MG63 (cell line): ENCODE measurements around the gene MISP. TPM values are rescaled to one million over a fixed set of nuclear protein-coding genes. Genes with fewer than 3 reads are reported as not detected.
"Not testable (repeated sequence)": the region's sequence is repeated elsewhere in the genome, so short reads cannot be mapped to it uniquely, and the experiment has no call there.

Experiments used
- DNase-seq: peaks from one replicate; pipeline ENCODE4 v3.0.0-alpha.2; 2020
- H3K27me3 ChIP-seq: fragments of 250-450 bp; sonication (Bioruptor Pico); 2 replicates; pipeline ENCODE4 v1.5.1; 2020; ENCODE audit warnings: mild to moderate bottlenecking, moderate library complexity
- H3K36me3 ChIP-seq: fragments of 250-450 bp; sonication (Bioruptor Pico); 2 replicates; pipeline ENCODE4 v1.5.1; 2020; ENCODE audit warnings: mild to moderate bottlenecking, moderate library complexity
- H3K4me3 ChIP-seq: fragments of 250-450 bp; sonication (Bioruptor Pico); 2 replicates; pipeline ENCODE4 v1.5.1; 2020; ENCODE audit warnings: mild to moderate bottlenecking, moderate library complexity
- H3K9me3 ChIP-seq: fragments of 250-450 bp; sonication (Bioruptor Pico); 2 replicates; pipeline ENCODE4 v1.5.1; 2020; ENCODE audit warnings: mild to moderate bottlenecking, moderate library complexity
- total RNA-seq: library from RNA; depleted of rRNA; stranded (reverse); fragments of >200 nt; shearing (Covaris generic); gene quantifications from 2 replicates; pipeline ENCODE4 v1.2.3, GENCODE V29; 2014; ENCODE audit warnings: low replicate concordance; rRNA removed

The MISP gene, protein sequence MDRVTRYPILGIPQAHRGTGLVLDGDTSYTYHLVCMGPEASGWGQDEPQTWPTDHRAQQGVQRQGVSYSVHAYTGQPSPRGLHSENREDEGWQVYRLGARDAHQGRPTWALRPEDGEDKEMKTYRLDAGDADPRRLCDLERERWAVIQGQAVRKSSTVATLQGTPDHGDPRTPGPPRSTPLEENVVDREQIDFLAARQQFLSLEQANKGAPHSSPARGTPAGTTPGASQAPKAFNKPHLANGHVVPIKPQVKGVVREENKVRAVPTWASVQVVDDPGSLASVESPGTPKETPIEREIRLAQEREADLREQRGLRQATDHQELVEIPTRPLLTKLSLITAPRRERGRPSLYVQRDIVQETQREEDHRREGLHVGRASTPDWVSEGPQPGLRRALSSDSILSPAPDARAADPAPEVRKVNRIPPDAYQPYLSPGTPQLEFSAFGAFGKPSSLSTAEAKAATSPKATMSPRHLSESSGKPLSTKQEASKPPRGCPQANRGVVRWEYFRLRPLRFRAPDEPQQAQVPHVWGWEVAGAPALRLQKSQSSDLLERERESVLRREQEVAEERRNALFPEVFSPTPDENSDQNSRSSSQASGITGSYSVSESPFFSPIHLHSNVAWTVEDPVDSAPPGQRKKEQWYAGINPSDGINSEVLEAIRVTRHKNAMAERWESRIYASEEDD
- total RNA-seq: not detected in 2 replicates

DNA sequence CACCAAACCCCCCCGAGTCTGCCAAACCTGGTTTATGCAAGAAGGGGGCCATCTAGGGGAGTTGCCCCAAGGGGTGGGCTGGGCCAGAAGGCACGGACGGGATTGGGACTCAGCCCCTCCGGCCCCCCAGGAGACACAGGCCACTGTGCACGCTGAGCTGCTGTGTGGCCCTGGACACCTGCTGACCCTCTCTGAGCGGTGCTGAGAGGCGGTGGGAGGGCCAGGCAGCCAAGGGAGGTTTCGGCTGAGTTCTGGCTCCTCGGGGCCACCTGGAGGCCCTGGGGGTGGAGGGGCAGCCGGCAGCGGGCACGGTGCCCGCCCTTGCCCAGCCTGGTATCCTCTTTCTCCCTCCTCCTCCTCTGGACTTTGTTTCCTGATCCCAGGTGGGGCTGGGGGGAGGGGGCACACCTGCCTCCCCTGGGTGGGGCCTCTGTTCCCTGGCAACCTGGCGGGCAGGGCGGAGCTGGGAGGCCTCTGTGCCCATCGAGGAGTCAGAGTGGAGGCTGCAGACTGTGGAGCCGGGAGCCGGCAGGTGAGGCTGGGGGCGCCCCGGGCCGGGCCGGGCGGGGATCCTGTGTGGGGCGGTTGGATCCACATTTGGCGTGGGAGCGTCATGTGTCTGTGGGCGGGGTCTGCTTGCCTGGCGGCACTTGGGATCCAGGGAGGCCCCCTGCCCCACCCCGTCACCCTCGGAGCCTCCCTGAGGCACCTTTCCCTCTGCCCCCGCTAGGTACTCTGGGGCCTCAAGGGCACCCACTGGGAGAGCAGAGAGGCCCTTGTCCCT, at the start of gene MISP:
Gene MISP, plus strand, starts transcription at position 473 of the 784 bp plus-strand sequence. CDS start 5,835 bp downstream, outside the sequence.
- no peaks in the 10 kb centered on the region for H3K27me3 ChIP-seq
- no peaks in the 10 kb centered on the region for H3K36me3 ChIP-seq
- DNase-seq: no peak
- H3K9me3 ChIP-seq: no peaks in the 10 kb centered on the region
- H3K4me3 ChIP-seq: no peak within 1 kb of the TSS

DNA sequence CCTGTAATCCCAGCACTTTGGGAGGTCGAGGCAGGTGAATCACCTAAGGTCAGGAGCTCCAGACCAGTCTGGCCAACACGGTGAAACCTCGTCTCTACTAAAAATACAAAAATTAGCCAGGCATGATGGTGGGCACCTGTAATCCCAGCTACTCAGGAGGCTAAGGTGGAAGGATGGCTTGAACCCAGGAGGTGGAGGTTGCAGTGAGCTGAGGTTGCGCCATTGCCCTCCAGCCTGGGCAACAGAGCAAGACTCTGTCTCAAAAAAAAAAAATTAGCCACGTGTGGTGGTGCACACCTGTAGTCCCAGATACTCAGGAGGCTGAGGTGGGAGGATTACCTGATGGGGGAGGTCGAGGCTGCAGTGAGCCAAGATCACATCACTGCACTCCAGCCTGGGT, 48.1 kb upstream of the MISP start:
- H3K4me3 ChIP-seq, H3K36me3 ChIP-seq, H3K27me3 ChIP-seq, H3K9me3 ChIP-seq, DNase-seq: not testable (repeated sequence)

DNA sequence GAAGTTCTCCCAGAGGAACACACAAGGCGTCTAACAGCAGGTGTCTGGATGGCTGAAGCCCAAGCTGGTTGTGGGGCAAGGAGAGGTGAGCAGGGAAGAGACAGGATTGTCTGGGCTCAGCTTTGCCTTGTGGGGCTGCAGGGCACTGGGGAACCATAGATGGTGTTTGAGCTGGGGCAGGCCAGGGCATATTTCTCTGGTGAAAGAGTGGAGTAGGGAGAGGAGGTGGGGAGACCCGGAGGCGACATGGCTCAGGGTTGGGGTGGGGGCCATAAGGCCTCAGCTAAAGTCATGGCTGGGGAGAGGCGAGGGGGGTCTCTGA, 47.6 kb upstream of the MISP start:
- DNase-seq: no peak
- H3K4me3 ChIP-seq: no peak overlapping the region

DNA sequence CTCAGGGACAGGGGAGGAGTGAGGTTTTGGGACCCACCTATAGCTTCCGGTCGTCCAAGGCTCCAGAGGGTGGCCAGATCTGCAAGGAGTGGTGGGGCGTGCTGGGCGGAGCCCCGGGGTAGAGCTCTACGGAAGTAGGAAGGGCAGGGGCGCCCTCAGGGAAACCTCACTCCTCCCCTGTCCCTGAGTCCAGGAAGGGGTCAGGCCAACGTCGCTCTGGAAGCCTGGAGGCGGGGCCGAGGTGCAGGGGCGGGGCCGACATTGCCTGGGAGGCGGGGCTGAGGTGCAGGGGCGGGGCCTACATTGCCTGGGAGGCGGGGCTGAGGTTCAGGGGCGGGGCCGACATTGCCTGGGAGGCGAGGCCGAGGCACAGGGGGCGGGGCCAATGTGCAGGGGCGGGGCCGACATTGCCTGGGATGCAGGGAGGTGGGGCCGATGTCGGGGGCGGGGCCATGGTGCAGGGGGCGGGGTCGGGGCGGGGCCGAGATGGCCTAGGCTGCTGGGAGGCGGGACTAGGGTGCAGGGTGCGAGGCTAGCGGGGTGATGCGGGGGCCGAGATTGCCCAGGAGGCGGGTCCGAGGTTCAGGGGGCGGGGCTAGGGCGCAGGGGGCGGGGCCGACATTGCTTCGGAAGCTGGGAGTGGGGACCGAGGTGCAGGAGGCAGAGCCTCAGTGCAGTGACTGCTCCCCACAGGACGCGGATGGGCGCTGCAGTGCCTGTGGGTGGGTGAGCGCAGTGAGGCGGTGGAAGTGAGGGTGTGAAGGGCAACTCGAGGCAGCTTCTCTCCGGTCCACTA, 47.1 kb upstream of the MISP start:
- H3K4me3 ChIP-seq: no peak overlapping the region
- H3K27me3 ChIP-seq: no peaks in the 10 kb centered on the region
- H3K36me3 ChIP-seq: no peaks in the 10 kb centered on the region
- H3K9me3 ChIP-seq: no peaks in the 10 kb centered on the region
- peak; percentile 35 for DNase-seq

More for the DNA sequence above, 47.6 kb upstream of the MISP start:
- Histone ChIP-seq H3K27me3 (no peaks in the 10 kb centered on the region), H3K9me3 (no peaks in the 10 kb centered on the region), H3K36me3 (no peaks in the 10 kb centered on the region)

DNA sequence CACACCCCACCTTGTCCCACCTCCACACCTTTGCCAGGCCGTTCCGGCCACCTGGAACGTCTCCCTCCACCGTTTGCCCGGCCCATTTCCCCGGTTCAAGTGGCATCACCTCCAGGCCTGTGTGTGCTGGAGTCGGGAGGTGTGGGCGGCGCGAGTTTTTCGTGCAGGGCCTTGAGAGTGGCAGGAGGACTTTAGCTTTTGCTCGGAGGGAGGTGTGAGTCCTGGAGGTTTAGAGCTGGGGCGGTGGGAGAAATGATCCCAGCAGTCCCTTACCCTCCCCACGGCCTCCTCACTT, 46.5 kb upstream of the MISP start:
- Histone ChIP-seq H3K9me3 (no peaks in the 10 kb centered on the region), H3K36me3 (no peaks in the 10 kb centered on the region), H3K27me3 (no peaks in the 10 kb centered on the region), H3K4me3 (no peak overlapping the region)
- no peak for DNase-seq

DNA sequence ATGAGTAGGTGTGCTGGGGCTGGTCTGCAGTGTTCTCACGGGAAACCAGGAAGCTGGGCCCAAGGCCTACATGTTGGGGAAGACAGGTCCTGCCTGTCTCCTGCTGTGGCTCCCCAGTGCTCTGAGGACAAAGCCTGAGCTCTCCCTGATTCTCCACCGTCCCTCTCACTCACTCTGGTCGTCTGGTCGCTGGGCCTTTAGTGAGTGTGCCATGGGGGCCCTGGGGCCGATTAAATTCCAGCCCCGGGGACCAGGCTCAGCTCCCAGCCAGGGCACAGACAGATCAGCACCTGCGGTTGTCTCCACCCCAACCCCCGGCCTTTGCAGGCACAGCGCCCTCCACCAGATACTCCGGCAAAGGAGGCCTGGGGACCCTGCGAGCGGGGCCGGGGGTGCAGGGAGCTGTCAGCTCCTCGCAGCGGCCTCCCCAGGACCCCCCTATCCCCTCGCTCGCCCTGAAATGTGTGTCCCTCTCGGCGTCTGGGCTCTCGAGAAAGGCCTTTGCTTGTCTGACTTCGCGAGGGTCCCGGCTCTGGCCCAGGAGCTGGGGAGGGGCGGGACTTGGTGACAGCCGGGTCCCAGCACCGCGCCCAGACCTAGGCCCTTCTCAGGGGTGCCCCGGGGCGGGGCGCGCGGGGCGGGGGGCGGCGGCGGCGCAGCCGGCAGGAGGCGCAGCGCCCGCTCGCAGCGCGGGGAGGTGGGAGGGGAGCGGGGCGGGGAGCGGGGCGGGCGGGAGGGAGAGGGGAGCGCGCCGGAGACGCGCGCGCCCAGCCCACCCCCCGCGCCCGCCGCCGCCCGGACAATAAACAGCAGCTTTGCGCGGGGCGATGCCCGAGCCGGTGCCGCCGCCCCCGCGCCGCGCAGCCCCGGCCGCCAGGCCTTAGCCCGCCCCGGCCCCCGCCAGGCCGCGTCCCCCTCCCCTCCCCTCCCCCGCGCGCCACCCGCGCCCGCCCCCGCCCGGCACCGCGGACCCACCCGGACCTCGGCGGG, 42.5 kb upstream of the MISP start, which contains the start of gene PALM:
Gene PALM, plus strand, starts transcription at position 782 of the 990 bp plus-strand sequence. CDS start 212 bp downstream, outside the sequence.
- Histone ChIP-seq H3K27me3 (no peaks in the 10 kb centered on the region), H3K4me3 (peak within 1 kb of the TSS; percentile 36), H3K9me3 (no peaks in the 10 kb centered on the region), H3K36me3 (no peaks in the 10 kb centered on the region)
- peak; percentile 32 for DNase-seq

DNA sequence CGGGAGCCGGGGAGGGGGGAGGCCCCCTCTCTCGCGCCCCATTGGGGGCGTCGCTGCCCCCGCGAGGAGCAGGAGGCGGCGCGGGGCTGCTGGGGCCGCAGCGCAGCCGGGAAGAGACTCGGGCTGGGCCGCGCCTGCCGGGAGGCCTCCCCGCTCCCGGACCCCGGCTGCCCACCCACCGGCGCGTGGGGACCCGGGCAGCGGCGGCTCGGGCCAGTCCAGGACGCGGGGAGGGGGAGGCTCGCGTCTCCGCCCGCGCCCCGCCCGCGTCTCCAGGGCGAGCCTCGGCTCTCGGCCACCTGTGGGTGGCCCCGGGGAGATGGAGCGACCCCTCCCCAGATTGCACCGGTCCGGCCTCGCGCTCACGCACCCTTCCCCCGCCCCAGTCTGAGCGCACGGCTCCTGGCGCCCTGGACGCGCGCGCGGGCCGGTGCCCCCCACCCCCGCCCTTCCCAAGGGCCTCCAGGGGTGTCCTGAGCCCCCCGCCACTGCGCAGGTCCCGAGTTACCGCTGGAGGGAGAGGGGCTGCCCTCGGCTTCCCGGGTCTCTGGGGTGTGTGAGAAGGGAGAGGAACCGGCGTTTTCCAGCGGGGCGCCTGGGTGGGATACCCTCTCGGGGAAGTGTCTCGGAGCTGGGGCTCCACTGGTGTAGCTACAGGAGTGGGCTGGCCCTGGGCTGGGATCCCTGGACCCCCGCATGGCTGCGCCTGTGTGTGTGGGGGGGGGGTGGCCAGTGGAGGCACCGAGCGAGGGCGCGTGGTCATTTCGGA, 41.5 kb upstream of the MISP start:
- DNase-seq: no peak
- peak overlapping the region; percentile 36 for H3K4me3 ChIP-seq
- no peaks in the 10 kb centered on the region for H3K27me3 ChIP-seq
- no peaks in the 10 kb centered on the region for H3K36me3 ChIP-seq
- no peaks in the 10 kb centered on the region for H3K9me3 ChIP-seq

DNA sequence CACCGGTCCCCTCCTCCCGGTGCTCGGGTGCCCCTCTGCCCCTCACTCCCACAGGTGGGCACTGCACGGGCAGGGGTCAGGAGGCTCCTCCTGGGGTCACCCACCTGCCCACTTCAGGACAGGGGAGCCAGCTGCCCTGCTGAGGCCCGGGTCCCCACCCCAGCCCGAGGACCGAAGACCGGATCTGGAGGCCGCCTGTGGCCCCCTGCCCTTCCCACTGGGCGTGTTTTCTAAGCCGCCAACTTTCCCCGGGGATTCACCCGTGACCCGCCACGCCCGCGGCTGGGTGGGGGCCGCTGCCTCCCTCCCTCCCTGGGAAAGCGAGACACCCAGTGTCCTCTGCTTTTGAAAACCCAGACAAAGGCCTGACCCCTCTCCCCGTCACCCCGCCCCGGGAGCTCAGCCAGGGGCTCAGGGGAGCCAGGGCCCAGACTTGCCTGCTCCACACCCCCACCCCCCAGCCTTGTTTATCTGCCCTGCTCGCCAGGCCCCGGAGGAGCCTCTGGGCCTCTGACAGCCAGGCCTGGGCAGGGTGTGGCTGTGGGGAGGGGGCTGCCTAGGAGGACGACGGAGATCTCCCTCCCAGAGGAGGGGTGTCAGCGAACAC, 40.8 kb upstream of the MISP start:
- Histone ChIP-seq H3K27me3 (no peaks in the 10 kb centered on the region), H3K4me3 (no peak overlapping the region; the same call in 1 of the 2 replicates), H3K9me3 (no peaks in the 10 kb centered on the region), H3K36me3 (no peaks in the 10 kb centered on the region)
- DNase-seq: no peak

DNA sequence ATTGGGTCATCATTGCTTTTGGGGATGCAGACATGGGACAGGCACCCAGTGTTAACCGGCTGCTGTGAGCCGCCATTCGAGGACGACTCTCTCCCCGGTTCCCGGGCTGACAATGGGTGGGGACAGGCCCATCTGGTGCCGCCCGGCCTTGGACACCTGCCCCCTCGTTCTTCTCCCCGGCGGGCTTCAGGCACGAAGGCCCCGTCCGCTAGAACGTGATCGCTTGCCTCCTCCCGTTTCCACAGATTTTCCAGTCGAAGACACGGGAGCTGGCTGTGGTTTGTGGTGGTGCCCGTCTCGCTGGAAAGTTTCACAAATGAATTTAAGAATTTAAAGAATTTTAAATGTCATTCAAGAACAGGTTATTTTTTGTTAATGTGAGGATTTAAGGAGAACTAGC, 40.1 kb upstream of the MISP start:
- Histone ChIP-seq H3K4me3 (no peak overlapping the region), H3K9me3 (no peaks in the 10 kb centered on the region), H3K27me3 (no peaks in the 10 kb centered on the region), H3K36me3 (no peaks in the 10 kb centered on the region)
- no peak for DNase-seq

DNA sequence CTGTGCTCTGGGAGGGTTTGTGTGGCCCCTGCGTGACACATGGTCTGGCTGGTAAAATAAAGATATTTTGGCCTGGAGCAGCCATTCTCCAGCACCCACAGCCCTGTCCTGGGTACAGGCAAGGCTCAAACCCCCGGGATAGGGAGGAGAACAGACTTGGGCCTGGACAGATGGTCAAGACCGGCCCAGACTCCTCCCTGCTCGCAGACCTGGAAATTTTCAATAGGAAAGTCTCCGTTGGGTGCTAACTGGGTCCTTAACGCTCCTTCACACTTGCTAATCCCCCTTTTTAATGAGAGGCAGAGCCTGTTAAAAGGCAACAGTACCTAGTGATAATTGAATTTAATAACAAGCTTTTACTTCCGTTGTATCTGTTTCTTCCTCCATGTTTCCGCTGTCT, 39.7 kb upstream of the MISP start:
- no peaks in the 10 kb centered on the region for H3K27me3 ChIP-seq
- no peak for DNase-seq
- no peaks in the 10 kb centered on the region for H3K9me3 ChIP-seq
- H3K4me3 ChIP-seq: no peak overlapping the region
- H3K36me3 ChIP-seq: no peaks in the 10 kb centered on the region

DNA sequence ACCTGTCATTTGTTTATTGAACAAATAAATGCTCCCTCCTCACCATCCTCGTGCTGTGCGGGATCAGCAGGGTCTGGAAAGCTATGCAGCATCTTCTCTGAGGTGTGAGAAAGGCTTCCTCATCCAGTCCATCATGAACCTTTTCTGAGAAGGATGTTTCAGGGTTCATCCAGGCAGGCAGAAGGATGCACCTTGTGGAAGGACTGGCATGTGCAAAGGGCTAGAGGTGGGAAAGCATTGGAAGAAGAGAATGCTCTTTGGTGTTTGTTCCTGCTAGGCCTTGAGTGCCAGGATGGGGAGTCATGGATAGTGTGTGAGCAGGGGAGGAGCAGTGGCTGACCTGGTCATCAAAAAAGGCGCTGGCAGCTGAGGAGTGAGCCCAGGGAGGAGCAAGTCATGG, 35.6 kb upstream of the MISP start:
- DNase-seq: no peak
- no peaks in the 10 kb centered on the region for H3K9me3 ChIP-seq
- H3K4me3 ChIP-seq: no peak overlapping the region
- H3K27me3 ChIP-seq: no peaks in the 10 kb centered on the region
- no peaks in the 10 kb centered on the region for H3K36me3 ChIP-seq

DNA sequence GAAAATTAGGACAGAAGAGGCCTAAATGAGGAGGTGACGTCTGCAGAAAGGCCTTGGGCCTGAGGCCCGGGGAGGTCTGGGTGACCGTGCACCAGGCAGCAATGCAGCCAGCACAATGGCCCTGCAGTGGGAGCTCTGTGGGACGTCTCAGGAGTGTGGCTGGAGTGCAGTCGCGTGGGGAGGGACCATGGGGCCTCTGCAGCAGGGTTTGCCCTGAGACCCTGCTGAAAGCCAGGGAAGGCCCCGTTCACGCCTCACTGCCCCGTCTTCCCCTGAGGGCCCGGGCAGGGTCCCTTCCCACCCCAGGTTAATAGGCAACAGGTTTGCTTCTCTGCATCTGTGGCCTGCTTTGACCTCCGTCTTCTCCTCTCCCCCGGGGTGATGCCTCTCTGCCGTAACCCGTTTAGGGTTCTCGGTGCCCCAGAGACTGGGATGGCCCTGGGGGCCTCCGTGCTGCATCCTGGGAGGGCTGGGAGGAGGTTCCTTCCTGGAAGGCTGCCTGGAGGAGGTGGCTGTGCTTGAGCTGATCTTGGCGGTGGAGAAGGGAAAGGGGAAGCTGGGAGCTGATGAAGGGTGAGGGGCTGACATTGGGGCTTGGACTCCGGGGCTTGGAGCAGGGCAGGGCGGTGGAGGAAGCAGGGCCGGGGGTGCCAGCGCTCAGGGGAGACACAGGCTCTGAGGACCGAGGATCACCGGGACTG, 32.5 kb upstream of the MISP start:
- Histone ChIP-seq H3K9me3 (no peaks in the 10 kb centered on the region), H3K36me3 (no peaks in the 10 kb centered on the region), H3K4me3 (no peak overlapping the region), H3K27me3 (no peaks in the 10 kb centered on the region)
- no peak for DNase-seq

DNA sequence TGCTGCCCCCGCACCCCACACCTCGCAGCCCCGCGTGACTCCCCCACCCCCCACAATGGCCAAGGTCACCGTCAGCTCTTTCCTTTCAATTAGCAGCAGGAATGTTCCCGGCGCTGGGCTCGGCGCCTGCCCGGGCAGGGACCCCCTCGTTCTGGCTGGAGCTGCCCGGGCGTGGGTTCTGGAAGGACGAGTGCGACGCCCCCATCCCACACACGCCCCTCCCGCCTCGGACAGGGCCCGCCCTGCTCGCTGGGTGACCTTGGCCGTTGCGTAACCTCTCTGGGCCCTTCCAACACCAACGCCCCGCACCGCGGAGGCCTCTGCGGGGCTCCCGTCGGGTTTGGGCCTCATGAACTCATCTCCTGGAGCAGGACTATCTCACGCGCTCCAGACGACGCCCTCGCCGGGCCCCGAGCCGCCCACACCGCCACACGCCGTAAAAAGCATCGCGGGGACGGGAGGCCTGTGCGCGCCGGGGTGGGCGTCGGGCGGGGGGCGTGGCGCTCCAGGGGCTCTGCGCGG, 31.9 kb upstream of the MISP start:
- DNase-seq: no peak
- H3K9me3 ChIP-seq: no peaks in the 10 kb centered on the region
- H3K36me3 ChIP-seq: no peaks in the 10 kb centered on the region
- no peak overlapping the region for H3K4me3 ChIP-seq
- no peaks in the 10 kb centered on the region for H3K27me3 ChIP-seq
